SK-N-SH (cell line): Measurements from ENCODE around the gene TPRX1. TPM values are rescaled to one million over a fixed set of nuclear protein-coding genes. Genes with fewer than 3 reads are reported as not detected.

Source experiments
- CTCF ChIA-PET: fragments of 300-600, 350-600 bp; formaldehyde crosslinking; extraction: SDS; loops from one replicate; lab custom pipeline; 2021; lab: Yijun Ruan, JAX
- POLR2A ChIA-PET: fragments of 350-600 bp; sonication (Branson Sonifier 250); formaldehyde crosslinking; extraction: SDS; loops from one replicate; lab custom pipeline; 2020; ENCODE audit warnings: antibody characterized with exemption, inconsistent platforms; lab: Yijun Ruan, JAX
- DNase-seq: peaks from one replicate; pipeline ENCODE4 v3.0.0; 2012
- H2AFZ ChIP-seq: fragments of 200-600 bp; sonication (generic); 2 replicates; pipeline ENCODE4 v1.8.1; 2016; ENCODE audit warnings: antibody characterized with exemption, mild to moderate bottlenecking, low read depth
- H3F3A ChIP-seq: fragments of 200-600 bp; sonication (generic); replicated peaks from 2 replicates; pipeline ENCODE3; 2016; ENCODE audit warnings: antibody characterized with exemption, mild to moderate bottlenecking; ENCODE audit not compliant: insufficient read depth
- H3K27ac ChIP-seq, 2 experiments: fragments of 200-500 bp in 1 of 2; fragments of 200-600 bp in 1 of 2; sonication (Bioruptor generic) in 1 of 2; sonication (generic), shearing (Covaris generic) in 1 of 2; 2 replicates each; pipeline versions ENCODE4 v1.5.1 to v1.6.1; 2014 to 2016; ENCODE audit warnings: low read depth in 2 of 2, inconsistent platforms in 1 of 2, low read length in 1 of 2, mild to moderate bottlenecking in 1 of 2, mixed read lengths in 1 of 2
- H3K27me3 ChIP-seq: fragments of 200-600 bp; sonication (generic), shearing (Covaris generic); 2 replicates; pipeline ENCODE4 v1.6.1; 2016; ENCODE audit warnings: mixed run types; ENCODE audit not compliant: insufficient read depth
- H3K36me3 ChIP-seq, 2 experiments: fragments of 200-500 bp in 1 of 2; fragments of 200-600 bp in 1 of 2; sonication (Bioruptor generic) in 1 of 2; sonication (generic) in 1 of 2; replicated peaks in 1 of 2; 2 replicates each; pipeline versions ENCODE3 to v1.5.1; 2014 to 2016; ENCODE audit warnings: low read length in 1 of 2, mild to moderate bottlenecking in 1 of 2; ENCODE audit not compliant: insufficient read depth in 2 of 2, control insufficient read depth in 1 of 2
- H3K4me1 ChIP-seq, 2 experiments: fragments of 200-500 bp in 1 of 2; fragments of 200-600 bp in 1 of 2; sonication (Bioruptor generic) in 1 of 2; sonication (generic), shearing (Covaris generic) in 1 of 2; 2 replicates each; pipeline versions ENCODE4 v1.5.1 to v1.6.1; 2014 to 2016; ENCODE audit warnings: low read depth in 1 of 2, low read length in 1 of 2, mixed run types in 1 of 2; ENCODE audit not compliant: insufficient read depth in 2 of 2, control insufficient read depth in 1 of 2
- H3K4me2 ChIP-seq: fragments of 200-600 bp; sonication (generic), shearing (Covaris generic); 2 replicates; pipeline ENCODE4 v1.6.1; 2017; ENCODE audit warnings: mixed run types
- H3K4me3 ChIP-seq, 2 experiments: fragments of 200-500 bp in 1 of 2; fragments of 200-600 bp in 1 of 2; sonication (Bioruptor generic) in 1 of 2; sonication (generic), shearing (Covaris generic) in 1 of 2; 2 replicates each; pipeline versions ENCODE4 v1.5.1 to v1.8.1; 2014 to 2016; ENCODE audit warnings: low read depth in 2 of 2, inconsistent platforms in 1 of 2, low read length in 1 of 2, mild to moderate bottlenecking in 1 of 2, mixed read lengths in 1 of 2, moderate library complexity in 1 of 2
- H3K79me2 ChIP-seq: fragments of 200-600 bp; sonication (generic); 2 replicates; pipeline ENCODE4 v1.8.1; 2017; ENCODE audit warnings: mild to moderate bottlenecking; ENCODE audit not compliant: insufficient read depth
- H3K9ac ChIP-seq: fragments of 200-600 bp; sonication (generic); 2 replicates; pipeline ENCODE4 v1.6.1; 2017; ENCODE audit warnings: mixed run types
- H3K9me2 ChIP-seq: fragments of 200-600 bp; sonication (generic); 2 replicates; pipeline ENCODE4 v1.6.1; 2017; ENCODE audit warnings: mixed run types
- H3K9me3 ChIP-seq: fragments of 200-600 bp; sonication (generic); 2 replicates; pipeline ENCODE4 v1.6.1; 2017; ENCODE audit warnings: mixed run types, mild to moderate bottlenecking, moderate library complexity
- H4K20me1 ChIP-seq: fragments of 200-600 bp; sonication (generic); 2 replicates; pipeline ENCODE4 v1.6.1; 2017; ENCODE audit warnings: mild to moderate bottlenecking, mixed run types; ENCODE audit not compliant: insufficient read depth
- CHD2 ChIP-seq: fragments of 150-350 bp; IDR thresholded peaks from 2 replicates; pipeline ENCODE4 v1.6.1; 2018; ENCODE audit warnings: low read length; ENCODE audit not compliant: partially characterized antibody
- EP300 ChIP-seq, 2 experiments: IDR thresholded peaks; 2 replicates each; pipeline versions ENCODE4 v1.4.0 to v1.6.1; 2012; ENCODE audit warnings: borderline replicate concordance in 1 of 2, low read depth in 1 of 2, low read length in 1 of 2
- EZH2phosphoT487 ChIP-seq: fragments of 200-600 bp; sonication (generic); IDR thresholded peaks from 2 replicates; pipeline ENCODE4 v1.6.1; 2017; ENCODE audit warnings: low read depth, mixed run types, mild to moderate bottlenecking, antibody characterized with exemption, moderate library complexity, borderline replicate concordance
- FOSL2 ChIP-seq: IDR thresholded peaks from 2 replicates; pipeline ENCODE4 v1.4.0; 2012; ENCODE audit warnings: low read depth, mild to moderate bottlenecking, moderate library complexity, borderline replicate concordance
- FOXJ3 ChIP-seq: sonication (generic); formaldehyde crosslinking; IDR thresholded peaks from 2 replicates; pipeline ENCODE4 v1.5.1; 2020; ENCODE audit warnings: mild to moderate bottlenecking, missing genetic modification reagents
- GABPA ChIP-seq: IDR thresholded peaks from 2 replicates; pipeline ENCODE4 v1.4.0; 2012; ENCODE audit warnings: low read depth, mild to moderate bottlenecking
- MAX ChIP-seq: IDR thresholded peaks from 2 replicates; pipeline ENCODE4 v1.4.0; 2012; ENCODE audit warnings: low read depth
- MXI1 ChIP-seq: IDR thresholded peaks from 2 replicates; pipeline ENCODE4 v1.6.1; 2012; ENCODE audit warnings: mild to moderate bottlenecking, low read depth, low read length, improper control_type of control experiment
- NFIC ChIP-seq: IDR thresholded peaks from 2 replicates; pipeline ENCODE4 v1.4.0; 2012; ENCODE audit warnings: borderline replicate concordance
- NRF1 ChIP-seq: IDR thresholded peaks from 2 replicates; pipeline ENCODE4 v1.6.1; 2012; ENCODE audit warnings: low read depth, mild to moderate bottlenecking, low read length
- PBX3 ChIP-seq: IDR thresholded peaks from 2 replicates; pipeline ENCODE4; 2012
- RAD21 ChIP-seq: IDR thresholded peaks from 2 replicates; pipeline ENCODE4 v1.6.1; 2012; ENCODE audit warnings: mild to moderate bottlenecking, low read length
- RCOR1 ChIP-seq: fragments of 150-350 bp; IDR thresholded peaks from 2 replicates; pipeline ENCODE4 v1.6.1; 2017; ENCODE audit warnings: antibody characterized with exemption, low read length
- RFX5 ChIP-seq: IDR thresholded peaks from 2 replicates; pipeline ENCODE4 v1.6.1; 2012; ENCODE audit warnings: mild to moderate bottlenecking, improper control_type of control experiment, low read length
- RXRA ChIP-seq: IDR thresholded peaks from 2 replicates; pipeline ENCODE4 v1.4.0; 2012; ENCODE audit warnings: low read depth, mild to moderate bottlenecking, borderline replicate concordance
- SMC3 ChIP-seq: IDR thresholded peaks from 2 replicates; pipeline ENCODE4 v1.6.1; 2012; ENCODE audit warnings: low read depth, low read length, improper control_type of control experiment
- TAF1 ChIP-seq: IDR thresholded peaks from 2 replicates; pipeline ENCODE4 v1.6.1; 2012; ENCODE audit warnings: low read depth, mild to moderate bottlenecking, low read length, moderate library complexity, borderline replicate concordance
- TEAD4 ChIP-seq: IDR thresholded peaks from 2 replicates; pipeline ENCODE4 v1.4.0; 2012; ENCODE audit warnings: mild to moderate bottlenecking, borderline replicate concordance; ENCODE audit not compliant: insufficient read depth
- ZBTB33 ChIP-seq: IDR thresholded peaks from 2 replicates; pipeline ENCODE4 v1.4.0; 2012; ENCODE audit warnings: low read depth, borderline replicate concordance
- WGBS: methylation state at CpG from one replicate; pipeline ENCODE4 v1.1.6; 2017; ENCODE audit warnings: low lambda C conversion rate; 5-methylcytosine and 5-hydroxymethylcytosine counted together
- polyA plus RNA-seq, 3 experiments: library from polyadenylated mRNA; depleted of rRNA; stranded (reverse); fragments of >200 nt; gene quantifications; 2 replicates each; pipeline ENCODE4 v1.2.3, GENCODE V29; 2012

Gene TPRX1
- polyA plus RNA-seq, 1 of the 3 experiments (the other 2 are of a cell fraction) = not detected

GRCh38 chr19:47813995-47814328 is 9.6 kb upstream of the TPRX1 start:
- H3K79me2 ChIP-seq = no peaks in the 10 kb centered on the region
- DNase-seq = no peak
- no peaks in the 10 kb centered on the region for H3K36me3 ChIP-seq
- H3K4me1 ChIP-seq = no peaks in the 10 kb centered on the region
- peaks cover 26% of the 10 kb centered on the region; the same call in 1 of the 2 replicates for H3K27me3 ChIP-seq
- no peaks in the 10 kb centered on the region for H3F3A ChIP-seq
- H3K9me3 ChIP-seq = no peaks in the 10 kb centered on the region
- no peak overlapping the region for H3K4me3 ChIP-seq
- no peaks in the 10 kb centered on the region for H4K20me1 ChIP-seq
- CTCF ChIA-PET = interaction anchor here (0.8 to 1.9 kb wide), 8 partner anchors 9 to 107 kb away, joined by 3 to 9 read pairs (median 5); no protein-coding TSS in a partner anchor
- H3K4me2 ChIP-seq = no peak overlapping the region
- no peaks in the 10 kb centered on the region for H3K9me2 ChIP-seq
- H2AFZ ChIP-seq = no peak overlapping the region
- POLR2A ChIA-PET = no interaction called here
- TF ChIP-seq EP300 (IDR thresholded peaks at IDR 0.05; ENCODE audit: borderline replicate concordance in 1 of 2, low read depth in 1 of 2, low read length in 1 of 2) = no peak
- no peak for TF ChIP-seq ZBTB33
- TF ChIP-seq FOSL2 = no peak
- TF ChIP-seq RAD21 = no peak
- TF ChIP-seq FOXJ3 (CRISPR knock-in tag) = no peak
- TF ChIP-seq RXRA = no peak
- no peak for TF ChIP-seq NFIC
- TF ChIP-seq TEAD4 = no peak
- TF ChIP-seq MAX = no peak
- TF ChIP-seq RCOR1 = no peak
- no peak for TF ChIP-seq RFX5
- TF ChIP-seq CHD2 = no peak
- no peak for TF ChIP-seq TAF1
- TF ChIP-seq GABPA = no peak
- TF ChIP-seq NRF1 = no peak
- TF ChIP-seq MXI1 = no peak
- no peak for TF ChIP-seq EZH2phosphoT487
- no peak for TF ChIP-seq SMC3
- no peak for TF ChIP-seq PBX3
- no peak overlapping the region for H3K9ac ChIP-seq
- H3K27ac ChIP-seq = no peak overlapping the region
- WGBS = 36% methylated on average over 7 of the region's 7 CpGs
